ENCODE results near the gene GAREM1.

The GAREM1 gene

GRCh38 chr18:32321826-32322225 lies 148.9 kb downstream of the GAREM1 start:
- DNase-seq = no peak
- H3K36me3 ChIP-seq (ENCODE audit: control insufficient read depth, insufficient read depth, low read length) = no peaks in the 10 kb centered on the region
- H3K27ac ChIP-seq (ENCODE audit: insufficient read depth, low read length, poor library complexity, severe bottlenecking) = no peak overlapping the region
- no peaks in the 10 kb centered on the region for H3K27me3 ChIP-seq (replicated peaks; ENCODE audit: control insufficient read depth, insufficient read depth, low read length, poor library complexity, severe bottlenecking)
- H3K9me3 ChIP-seq (ENCODE audit: control insufficient read depth, low read length) = no peaks in the 10 kb centered on the region
- H3K4me3 ChIP-seq (ENCODE audit: insufficient read depth, low read depth, low read length, poor library complexity, severe bottlenecking) = no peak overlapping the region
- no peaks in the 10 kb centered on the region for H3K4me1 ChIP-seq (ENCODE audit: control insufficient read depth, insufficient read depth, low read length, poor library complexity, severe bottlenecking)

GRCh38 chr18:32319084-32319483 lies 151.6 kb downstream of the GAREM1 start:
- Histone ChIP-seq H3K4me1 (ENCODE audit: control insufficient read depth, insufficient read depth, low read length, poor library complexity, severe bottlenecking) (no peaks in the 10 kb centered on the region), H3K4me3 (ENCODE audit: insufficient read depth, low read depth, low read length, poor library complexity, severe bottlenecking) (no peak overlapping the region), H3K9me3 (ENCODE audit: control insufficient read depth, low read length) (no peaks in the 10 kb centered on the region), H3K36me3 (ENCODE audit: control insufficient read depth, insufficient read depth, low read length) (no peaks in the 10 kb centered on the region), H3K27me3 (replicated peaks; ENCODE audit: control insufficient read depth, insufficient read depth, low read length, poor library complexity, severe bottlenecking) (no peaks in the 10 kb centered on the region), H3K27ac (ENCODE audit: insufficient read depth, low read length, poor library complexity, severe bottlenecking) (no peak overlapping the region)
- DNase-seq = no peak

GRCh38 chr18:32318581-32318980 lies 152.1 kb downstream of the GAREM1 start:
- H3K27me3 ChIP-seq (replicated peaks; ENCODE audit: control insufficient read depth, insufficient read depth, low read length, poor library complexity, severe bottlenecking) = no peaks in the 10 kb centered on the region

GRCh38 chr18:32317651-32318050 lies 153.0 kb downstream of the GAREM1 start:
- no peaks in the 10 kb centered on the region for H3K27me3 ChIP-seq (replicated peaks; ENCODE audit: control insufficient read depth, insufficient read depth, low read length, poor library complexity, severe bottlenecking)

More at GRCh38 chr18:32318581-32318980, 152.1 kb downstream of the GAREM1 start:
- no peak for DNase-seq
- H3K4me3 ChIP-seq (ENCODE audit: insufficient read depth, low read depth, low read length, poor library complexity, severe bottlenecking) = no peak overlapping the region
- no peaks in the 10 kb centered on the region for H3K36me3 ChIP-seq (ENCODE audit: control insufficient read depth, insufficient read depth, low read length)
- no peaks in the 10 kb centered on the region for H3K4me1 ChIP-seq (ENCODE audit: control insufficient read depth, insufficient read depth, low read length, poor library complexity, severe bottlenecking)
- H3K9me3 ChIP-seq (ENCODE audit: control insufficient read depth, low read length) = no peaks in the 10 kb centered on the region
- H3K27ac ChIP-seq (ENCODE audit: insufficient read depth, low read length, poor library complexity, severe bottlenecking) = no peak overlapping the region

GRCh38 chr18:32315881-32316280 lies 154.8 kb downstream of the GAREM1 start:
- no peaks in the 10 kb centered on the region for H3K9me3 ChIP-seq (ENCODE audit: control insufficient read depth, low read length)
- no peaks in the 10 kb centered on the region for H3K27me3 ChIP-seq (replicated peaks; ENCODE audit: control insufficient read depth, insufficient read depth, low read length, poor library complexity, severe bottlenecking)
- no peaks in the 10 kb centered on the region for H3K36me3 ChIP-seq (ENCODE audit: control insufficient read depth, insufficient read depth, low read length)
- H3K27ac ChIP-seq (ENCODE audit: insufficient read depth, low read length, poor library complexity, severe bottlenecking) = no peak overlapping the region
- no peak overlapping the region for H3K4me3 ChIP-seq (ENCODE audit: insufficient read depth, low read depth, low read length, poor library complexity, severe bottlenecking)
- H3K4me1 ChIP-seq (ENCODE audit: control insufficient read depth, insufficient read depth, low read length, poor library complexity, severe bottlenecking) = no peaks in the 10 kb centered on the region
- no peak for DNase-seq

More at GRCh38 chr18:32317651-32318050, 153.0 kb downstream of the GAREM1 start:
- no peak overlapping the region for H3K4me3 ChIP-seq (ENCODE audit: insufficient read depth, low read depth, low read length, poor library complexity, severe bottlenecking)
- H3K36me3 ChIP-seq (ENCODE audit: control insufficient read depth, insufficient read depth, low read length) = no peaks in the 10 kb centered on the region
- no peak overlapping the region for H3K27ac ChIP-seq (ENCODE audit: insufficient read depth, low read length, poor library complexity, severe bottlenecking)
- no peaks in the 10 kb centered on the region for H3K9me3 ChIP-seq (ENCODE audit: control insufficient read depth, low read length)
- no peak for DNase-seq
- H3K4me1 ChIP-seq (ENCODE audit: control insufficient read depth, insufficient read depth, low read length, poor library complexity, severe bottlenecking) = no peaks in the 10 kb centered on the region

- Histone ChIP-seq H3K4me1 (ENCODE audit: control insufficient read depth, insufficient read depth, low read length, poor library complexity, severe bottlenecking) (no peaks in the 10 kb centered on the region), H3K36me3 (ENCODE audit: control insufficient read depth, insufficient read depth, low read length) (no peaks in the 10 kb centered on the region), H3K4me3 (ENCODE audit: insufficient read depth, low read depth, low read length, poor library complexity, severe bottlenecking) (no peak overlapping the region), H3K27me3 (replicated peaks; ENCODE audit: control insufficient read depth, insufficient read depth, low read length, poor library complexity, severe bottlenecking) (no peaks in the 10 kb centered on the region), H3K27ac (ENCODE audit: insufficient read depth, low read length, poor library complexity, severe bottlenecking) (no peak overlapping the region), H3K9me3 (ENCODE audit: control insufficient read depth, low read length) (no peaks in the 10 kb centered on the region)
- DNase-seq = no peak
Observed at GRCh38 chr18:32310774-32311173, 159.9 kb downstream of the GAREM1 start.

GRCh38 chr18:32310101-32310500 lies 160.6 kb downstream of the GAREM1 start:
- Histone ChIP-seq H3K4me1 (ENCODE audit: control insufficient read depth, insufficient read depth, low read length, poor library complexity, severe bottlenecking) (no peaks in the 10 kb centered on the region), H3K4me3 (ENCODE audit: insufficient read depth, low read depth, low read length, poor library complexity, severe bottlenecking) (no peak overlapping the region), H3K9me3 (ENCODE audit: control insufficient read depth, low read length) (no peaks in the 10 kb centered on the region), H3K36me3 (ENCODE audit: control insufficient read depth, insufficient read depth, low read length) (no peaks in the 10 kb centered on the region), H3K27ac (ENCODE audit: insufficient read depth, low read length, poor library complexity, severe bottlenecking) (no peak overlapping the region), H3K27me3 (replicated peaks; ENCODE audit: control insufficient read depth, insufficient read depth, low read length, poor library complexity, severe bottlenecking) (no peaks in the 10 kb centered on the region)
- DNase-seq = no peak

GRCh38 chr18:32308493-32309120 lies 162.1 kb downstream of the GAREM1 start:
- no peak for DNase-seq

GRCh38 chr18:32303400-32303799 lies 167.3 kb downstream of the GAREM1 start:
- Histone ChIP-seq H3K27ac (ENCODE audit: insufficient read depth, low read length, poor library complexity, severe bottlenecking) (no peak overlapping the region), H3K27me3 (replicated peaks; ENCODE audit: control insufficient read depth, insufficient read depth, low read length, poor library complexity, severe bottlenecking) (no peaks in the 10 kb centered on the region), H3K9me3 (ENCODE audit: control insufficient read depth, low read length) (no peaks in the 10 kb centered on the region), H3K4me3 (ENCODE audit: insufficient read depth, low read depth, low read length, poor library complexity, severe bottlenecking) (no peak overlapping the region), H3K4me1 (ENCODE audit: control insufficient read depth, insufficient read depth, low read length, poor library complexity, severe bottlenecking) (no peaks in the 10 kb centered on the region), H3K36me3 (ENCODE audit: control insufficient read depth, insufficient read depth, low read length) (no peaks in the 10 kb centered on the region)
- DNase-seq = no peak

More at GRCh38 chr18:32308493-32309120, 162.1 kb downstream of the GAREM1 start:
- no peak overlapping the region for H3K4me3 ChIP-seq (ENCODE audit: insufficient read depth, low read depth, low read length, poor library complexity, severe bottlenecking)
- no peaks in the 10 kb centered on the region for H3K36me3 ChIP-seq (ENCODE audit: control insufficient read depth, insufficient read depth, low read length)
- no peak overlapping the region for H3K27ac ChIP-seq (ENCODE audit: insufficient read depth, low read length, poor library complexity, severe bottlenecking)
- H3K27me3 ChIP-seq (replicated peaks; ENCODE audit: control insufficient read depth, insufficient read depth, low read length, poor library complexity, severe bottlenecking) = no peaks in the 10 kb centered on the region
- H3K4me1 ChIP-seq (ENCODE audit: control insufficient read depth, insufficient read depth, low read length, poor library complexity, severe bottlenecking) = no peaks in the 10 kb centered on the region
- no peaks in the 10 kb centered on the region for H3K9me3 ChIP-seq (ENCODE audit: control insufficient read depth, low read length)

- no peak for DNase-seq
- Histone ChIP-seq H3K9me3 (ENCODE audit: control insufficient read depth, low read length) (no peaks in the 10 kb centered on the region), H3K4me3 (ENCODE audit: insufficient read depth, low read depth, low read length, poor library complexity, severe bottlenecking) (no peak overlapping the region), H3K4me1 (ENCODE audit: control insufficient read depth, insufficient read depth, low read length, poor library complexity, severe bottlenecking) (no peaks in the 10 kb centered on the region), H3K27ac (ENCODE audit: insufficient read depth, low read length, poor library complexity, severe bottlenecking) (no peak overlapping the region), H3K27me3 (replicated peaks; ENCODE audit: control insufficient read depth, insufficient read depth, low read length, poor library complexity, severe bottlenecking) (no peaks in the 10 kb centered on the region), H3K36me3 (ENCODE audit: control insufficient read depth, insufficient read depth, low read length) (no peaks in the 10 kb centered on the region)
Observed at GRCh38 chr18:32302806-32303205, 167.9 kb downstream of the GAREM1 start.
